Aorta (tissue), 5 donors: ENCODE measurements around the gene DRGX. TPM values are rescaled to one million over a fixed set of nuclear protein-coding genes. Genes with fewer than 3 reads are reported as not detected.

Source experiments
- ATAC-seq: fragments of 200-7000 bp; cut with Tn5 transposase; one replicate; pipeline ENCODE4 v1.9.1; 2022; ENCODE audit warnings: moderate library complexity; ENCODE audit not compliant: low FRiP score
- DNase-seq, 2 donors: peaks; one replicate each; pipeline ENCODE4 v3.0.0-alpha.2; 2020
- H3K27ac ChIP-seq, 2 donors: one replicate each; pipeline ENCODE4 v1.5.1; 2013; ENCODE audit warnings: low read length in 2 of 2, mild to moderate bottlenecking in 2 of 2, moderate library complexity in 2 of 2, control low read depth in 1 of 2, inconsistent platforms in 1 of 2, low read depth in 1 of 2
- H3K27me3 ChIP-seq, 2 donors: one replicate each; pipeline ENCODE4 v1.6.1; 2013; ENCODE audit warnings: control low read depth in 1 of 2, low read length in 1 of 2, mild to moderate bottlenecking in 1 of 2, moderate library complexity in 1 of 2; ENCODE audit not compliant: insufficient read depth in 2 of 2, control insufficient read depth in 1 of 2
- H3K36me3 ChIP-seq, 2 donors: one replicate each; pipeline ENCODE4 v1.6.1; 2013; ENCODE audit warnings: control low read depth in 1 of 2, low read length in 1 of 2, mild to moderate bottlenecking in 1 of 2; ENCODE audit not compliant: insufficient read depth in 2 of 2, control insufficient read depth in 1 of 2
- H3K4me1 ChIP-seq, 2 donors: one replicate each; pipeline ENCODE4 v1.6.1; 2013; ENCODE audit warnings: low read length in 2 of 2, control low read depth in 1 of 2, mild to moderate bottlenecking in 1 of 2, moderate library complexity in 1 of 2; ENCODE audit not compliant: insufficient read depth in 2 of 2, control insufficient read depth in 1 of 2
- H3K4me3 ChIP-seq, 2 donors: one replicate each; pipeline ENCODE4 v1.5.1; 2013; ENCODE audit warnings: low read length in 2 of 2, control low read depth in 1 of 2, mild to moderate bottlenecking in 1 of 2
- H3K9me3 ChIP-seq: one replicate; pipeline ENCODE4 v1.6.1; 2013; ENCODE audit warnings: mild to moderate bottlenecking, low read length; ENCODE audit not compliant: control insufficient read depth
- WGBS, 2 donors: extraction: QIAGEN DNeasy Blood & Tissue Kit; methylation state at CpG; one replicate each; pipeline ENCODE4 v1.1.7; 2013; 5-methylcytosine and 5-hydroxymethylcytosine counted together
- intact Hi-C, 2 donors: fragments of 100-400 bp; cut with DNase I; formaldehyde crosslinking; loops; one replicate each; pipeline versions ENCODE4 v1.14.2 to v1.15.0; 2022
- long read RNA-seq, 2 donors: library from polyadenylated mRNA; unstranded; transcript quantifications; one replicate each; pipeline ENCODE4 v2.0.0, GENCODE V29; 2020 to 2021
- polyA plus RNA-seq, 2 donors: library from polyadenylated mRNA; stranded (reverse); fragments of 200-250 nt; gene quantifications; one replicate each; pipeline ENCODE4 v1.2.3, GENCODE V29; 2013
- total RNA-seq, 2 donors: library from RNA; stranded (reverse); fragmentation: NEBNext Ultra II Directional; extraction: Animal tissue kit (Norgen Biotek cat#: 25700); gene quantifications; one replicate each; pipeline ENCODE4 v1.2.1, GENCODE V29; 2021
- donor health status: healthy with polysubstance abuse.
- donor health status: Bipolar disorder and iron deficiency.
- donor health status: DM: no; HTN: no; CAD: no.
- donor health status: DM: no; HTN: no; CAD: no.
- donor health status: DM: yes; HTN: yes; CAD: no.

Gene DRGX
- not detected for total RNA-seq
- not detected for polyA plus RNA-seq
- long read RNA-seq, donor 1 = 0 reads
- long read RNA-seq, donor 2 = 0 reads

GRCh38 chr10:49395741-49396665 is at the start of gene DRGX:
Gene DRGX (minus strand): TSS chr10:49396089. CDS start chr10:49395440, 649 bp downstream.
- no peak within 1 kb of the TSS for H3K27ac ChIP-seq
- no peak for ATAC-seq
- intact Hi-C loops = no loop called here
- no peak for DNase-seq
- 2 to 4% methylated on average over 63 of the region's 63 CpGs for WGBS, 2 donors
- no peaks in the 10 kb centered on the region for H3K27me3 ChIP-seq
- H3K4me3 ChIP-seq = no peak within 1 kb of the TSS
- H3K36me3 ChIP-seq = no peaks in the 10 kb centered on the region
- no peaks in the 10 kb centered on the region for H3K4me1 ChIP-seq
- peaks cover 2% of the 10 kb centered on the region for H3K9me3 ChIP-seq

GRCh38 chr10:49444349-49444748 is 48.5 kb upstream of the DRGX start:
- no peaks in the 10 kb centered on the region for H3K36me3 ChIP-seq
- no peaks in the 10 kb centered on the region for H3K9me3 ChIP-seq
- DNase-seq (no peak), ATAC-seq (no peak)
- H3K27ac ChIP-seq = no peak overlapping the region
- no peaks in the 10 kb centered on the region for H3K27me3 ChIP-seq
- WGBS, 2 donors = 93 to 96% methylated on average over 4 of the region's 4 CpGs
- no peak overlapping the region for H3K4me3 ChIP-seq
- H3K4me1 ChIP-seq = peaks cover 0 to 6% of the 10 kb centered on the region in 2 donors
- intact Hi-C loops = no loop called here

- H3K4me3 ChIP-seq = no peak overlapping the region
- H3K27ac ChIP-seq = no peak overlapping the region
- H3K4me1 ChIP-seq = peaks cover 0 to 6% of the 10 kb centered on the region in 2 donors
- H3K9me3 ChIP-seq = no peaks in the 10 kb centered on the region
- 78 to 84% methylated on average over 4 of the region's 4 CpGs for WGBS, 2 donors
- intact Hi-C loops = no loop called here
- no peaks in the 10 kb centered on the region for H3K27me3 ChIP-seq
- H3K36me3 ChIP-seq = no peaks in the 10 kb centered on the region
- ATAC-seq (no peak), DNase-seq (no peak)
Measured at GRCh38 chr10:49442863-49443262, 47.0 kb upstream of the DRGX start.

GRCh38 chr10:49441488-49442476 is 45.9 kb upstream of the DRGX start:
- H3K27me3 ChIP-seq = no peaks in the 10 kb centered on the region
- no peak overlapping the region for H3K4me3 ChIP-seq
- ATAC-seq = no peak
- intact Hi-C loops = no loop called here
- WGBS, 2 donors = 51 to 56% methylated on average over 46 of the region's 46 CpGs
- H3K9me3 ChIP-seq = no peaks in the 10 kb centered on the region
- peaks cover 0 to 6% of the 10 kb centered on the region in 2 donors for H3K4me1 ChIP-seq
- H3K36me3 ChIP-seq = no peaks in the 10 kb centered on the region
- no peak overlapping the region for H3K27ac ChIP-seq
- DNase-seq = no peak

- DNase-seq (no peak), ATAC-seq (no peak)
- Histone ChIP-seq H3K27me3 (no peaks in the 10 kb centered on the region), H3K4me3 (no peak overlapping the region), H3K36me3 (no peaks in the 10 kb centered on the region), H3K27ac (no peak overlapping the region), H3K4me1 (no peaks in the 10 kb centered on the region), H3K9me3 (no peaks in the 10 kb centered on the region)
- intact Hi-C loops = no loop called here
- WGBS, 2 donors = 94 to 98% methylated on average over 2 of the region's 2 CpGs
Measured at GRCh38 chr10:49435225-49435624, 39.3 kb upstream of the DRGX start.

- H3K36me3 ChIP-seq = no peaks in the 10 kb centered on the region
- no peak overlapping the region for H3K4me3 ChIP-seq
- ATAC-seq (no peak), DNase-seq (no peak)
- 92 to 95% methylated on average over 2 of the region's 2 CpGs for WGBS, 2 donors
- intact Hi-C loops = no loop called here
- H3K27me3 ChIP-seq = no peaks in the 10 kb centered on the region
- H3K27ac ChIP-seq = no peak overlapping the region
- H3K9me3 ChIP-seq = no peaks in the 10 kb centered on the region
- H3K4me1 ChIP-seq = no peaks in the 10 kb centered on the region
Measured at GRCh38 chr10:49433069-49433468, 37.2 kb upstream of the DRGX start.

- intact Hi-C loops = no loop called here
- H3K4me3 ChIP-seq = no peak overlapping the region
- WGBS, 2 donors = 85 to 91% methylated on average over 2 of the region's 2 CpGs
- no peak overlapping the region for H3K27ac ChIP-seq
- H3K4me1 ChIP-seq = no peaks in the 10 kb centered on the region
- ATAC-seq (no peak), DNase-seq (no peak)
- peaks cover 1% of the 10 kb centered on the region for H3K9me3 ChIP-seq
- no peaks in the 10 kb centered on the region for H3K36me3 ChIP-seq
- H3K27me3 ChIP-seq = no peaks in the 10 kb centered on the region
Measured at GRCh38 chr10:49431426-49431825, 35.5 kb upstream of the DRGX start.

- no peak for DNase-seq
- 82 to 83% methylated on average over 5 of the region's 5 CpGs for WGBS, 2 donors
- intact Hi-C loops = no loop called here
- Histone ChIP-seq H3K27me3 (no peaks in the 10 kb centered on the region), H3K4me1 (no peaks in the 10 kb centered on the region), H3K27ac (no peak overlapping the region), H3K4me3 (no peak overlapping the region), H3K9me3 (peaks cover 3% of the 10 kb centered on the region), H3K36me3 (no peaks in the 10 kb centered on the region)
- no peak for ATAC-seq
Measured at GRCh38 chr10:49429458-49429857, 33.6 kb upstream of the DRGX start.
